K562 treated with DMSO at 1 percent for 4 hours (cell line): Measurements from ENCODE around the gene CDK13. TPM values are rescaled to one million over a fixed set of nuclear protein-coding genes. Genes with fewer than 3 reads are reported as not detected.

Experiments
- total RNA-seq: library from RNA; unstranded; fragments of 300-600 nt; gene quantifications from 2 replicates; pipeline ENCODE4 v1.2.3, GENCODE V29; 2022; ENCODE audit not compliant: insufficient read depth

CDK13 gene
- 21.7 and 24.0 TPM in 2 replicates for total RNA-seq

GRCh38 chr7:39949971-39950472 is at the start of gene CDK13:
Gene CDK13 (plus strand): TSS chr7:39950256. CDS start chr7:39950642, 386 bp downstream.

GRCh38 chr7:40134428-40135316 is 184.6 kb downstream of the CDK13 start, which contains the start of the genes MPLKIP and SUGCT:
Gene MPLKIP (minus strand): TSS chr7:40134622. CDS start chr7:40134567, 55 bp downstream.
Gene SUGCT (plus strand): TSS chr7:40135005.

Other genes with a start within 250 kb of the CDK13 start
- gene MPLKIP, start 184.4 kb downstream of the CDK13 start, total RNA-seq = 81.0 and 91.8 TPM in 2 replicates
- gene SUGCT, start 184.7 kb downstream of the CDK13 start, total RNA-seq = 1.3 TPM in 1 of 2 replicates, not detected in the other